ENCODE data around the gene SULT2B1.
"Not testable (repeated sequence)": the region's sequence is repeated elsewhere in the genome, so short reads cannot be mapped to it uniquely, and the experiment has no call there.

The SULT2B1 gene

GRCh38 chr19:48530066-48530720 is 21.8 kb upstream of the SULT2B1 start:
- DNase-seq: no peak

- DNase-seq: no peak
Observed at GRCh38 chr19:48530770-48531169, 21.2 kb upstream of the SULT2B1 start.

DNA sequence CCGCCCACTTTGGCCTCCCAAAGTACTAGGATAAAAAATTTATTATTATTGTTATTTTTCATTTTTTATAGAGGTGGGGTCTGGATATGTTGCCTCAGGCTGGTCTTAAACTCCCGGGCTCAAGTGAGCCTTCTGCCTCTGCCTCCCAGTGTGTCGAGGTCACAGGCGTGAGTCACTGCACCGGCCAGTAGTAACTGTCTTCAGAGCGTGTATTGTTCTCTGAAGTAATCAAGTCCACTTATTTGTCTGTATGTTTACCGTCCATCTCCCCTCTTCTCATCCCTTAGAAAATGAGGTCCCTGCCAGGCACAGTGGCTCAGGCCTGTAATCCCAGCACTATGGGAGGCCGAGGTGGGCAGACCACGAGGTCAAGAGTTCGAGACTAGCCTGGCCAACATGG is 18.2 kb upstream of the SULT2B1 start:
- DNase-seq: no peak

DNA sequence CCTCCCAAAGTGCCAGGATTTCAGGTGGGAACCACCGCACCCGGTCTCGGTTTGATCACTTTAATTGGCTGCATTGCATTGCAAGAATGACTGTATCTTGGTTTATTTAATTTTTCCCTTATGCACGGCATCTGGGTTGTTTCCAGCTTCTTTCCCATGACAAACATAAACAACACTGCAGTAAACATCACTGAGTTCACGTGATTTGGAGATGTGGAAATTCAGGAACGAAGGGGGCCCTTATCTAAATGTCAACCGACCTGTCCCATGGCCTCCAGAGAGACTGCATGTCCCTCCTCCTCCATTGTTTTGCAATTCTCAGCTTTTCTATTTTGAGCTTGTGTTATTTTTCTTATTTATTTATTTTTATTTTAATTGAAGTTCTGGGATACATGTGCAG is 14.4 kb upstream of the SULT2B1 start:
- DNase-seq: no peak

DNA sequence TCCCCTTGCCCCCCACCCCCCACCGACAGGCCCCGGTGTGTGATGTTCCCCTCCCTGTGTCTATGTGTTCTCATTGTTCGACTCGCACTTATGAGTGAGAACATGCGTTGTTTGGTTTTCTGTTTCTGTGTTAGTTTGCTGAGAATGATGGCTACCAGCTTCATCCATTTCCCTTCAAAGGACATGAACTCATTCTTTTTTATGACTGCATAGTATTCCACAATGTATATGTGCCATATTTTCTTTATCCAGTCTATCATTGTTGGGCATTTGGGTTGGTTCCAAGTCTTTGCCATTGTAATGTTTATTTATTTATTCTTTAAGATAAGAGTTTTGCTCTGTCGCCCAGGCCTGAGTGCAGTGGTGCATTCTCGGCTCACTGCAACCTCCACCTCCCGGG is 13.9 kb upstream of the SULT2B1 start:
- DNase-seq: not testable (repeated sequence)

GRCh38 chr19:48539503-48540096 is 12.4 kb upstream of the SULT2B1 start:
- DNase-seq: no peak

- no peak for DNase-seq
Observed at GRCh38 chr19:48540110-48540509, 11.9 kb upstream of the SULT2B1 start.

DNA sequence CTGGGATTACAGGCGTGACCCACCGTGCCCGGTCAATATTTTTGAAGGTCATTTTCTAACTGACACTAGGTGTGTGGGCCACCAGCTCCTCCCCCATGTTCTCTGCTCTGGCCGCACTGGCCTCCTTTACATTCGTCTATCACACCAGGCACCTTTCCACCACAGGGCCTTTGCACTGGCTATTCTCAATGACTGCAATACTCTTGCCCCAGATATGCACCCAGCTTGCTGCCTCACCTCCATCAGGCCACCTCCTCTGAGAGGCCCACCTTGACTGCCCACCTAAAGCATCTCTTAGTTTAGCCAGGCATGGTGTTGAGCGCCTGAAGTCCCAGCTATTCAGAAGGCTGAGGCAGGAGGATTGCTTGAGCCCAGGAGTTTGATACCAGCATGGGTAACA is 10.2 kb upstream of the SULT2B1 start:
- DNase-seq: no peak

DNA sequence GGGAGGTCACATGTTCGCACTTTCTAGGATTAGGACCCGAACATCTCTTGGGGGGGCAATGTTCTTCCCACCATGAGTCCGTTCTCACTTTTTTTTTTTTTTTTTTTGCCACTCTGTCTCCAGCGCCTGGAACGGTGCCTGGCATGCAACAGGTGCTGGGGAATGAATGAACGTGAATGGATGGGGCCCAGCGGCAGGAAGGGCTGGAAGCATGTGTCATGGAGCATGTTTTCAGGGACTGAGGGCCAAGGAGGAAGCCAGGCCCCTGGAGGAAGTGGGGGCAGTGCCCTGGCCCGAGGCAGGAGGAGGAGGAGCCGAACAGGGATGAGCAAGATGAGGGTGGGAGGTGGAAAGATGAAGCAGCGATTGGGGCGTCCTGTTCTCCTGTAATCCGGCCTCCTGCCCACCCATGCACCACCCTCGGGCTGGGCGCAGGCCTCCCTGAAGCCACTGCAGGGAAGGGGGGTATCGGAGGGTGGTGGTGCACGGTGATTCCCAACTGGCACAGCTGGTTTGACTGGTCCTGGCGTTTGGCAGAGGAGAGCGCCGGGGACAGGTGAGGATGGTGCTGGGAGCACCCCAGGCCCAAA is 8.8 kb upstream of the SULT2B1 start:
- no peak for DNase-seq

DNA sequence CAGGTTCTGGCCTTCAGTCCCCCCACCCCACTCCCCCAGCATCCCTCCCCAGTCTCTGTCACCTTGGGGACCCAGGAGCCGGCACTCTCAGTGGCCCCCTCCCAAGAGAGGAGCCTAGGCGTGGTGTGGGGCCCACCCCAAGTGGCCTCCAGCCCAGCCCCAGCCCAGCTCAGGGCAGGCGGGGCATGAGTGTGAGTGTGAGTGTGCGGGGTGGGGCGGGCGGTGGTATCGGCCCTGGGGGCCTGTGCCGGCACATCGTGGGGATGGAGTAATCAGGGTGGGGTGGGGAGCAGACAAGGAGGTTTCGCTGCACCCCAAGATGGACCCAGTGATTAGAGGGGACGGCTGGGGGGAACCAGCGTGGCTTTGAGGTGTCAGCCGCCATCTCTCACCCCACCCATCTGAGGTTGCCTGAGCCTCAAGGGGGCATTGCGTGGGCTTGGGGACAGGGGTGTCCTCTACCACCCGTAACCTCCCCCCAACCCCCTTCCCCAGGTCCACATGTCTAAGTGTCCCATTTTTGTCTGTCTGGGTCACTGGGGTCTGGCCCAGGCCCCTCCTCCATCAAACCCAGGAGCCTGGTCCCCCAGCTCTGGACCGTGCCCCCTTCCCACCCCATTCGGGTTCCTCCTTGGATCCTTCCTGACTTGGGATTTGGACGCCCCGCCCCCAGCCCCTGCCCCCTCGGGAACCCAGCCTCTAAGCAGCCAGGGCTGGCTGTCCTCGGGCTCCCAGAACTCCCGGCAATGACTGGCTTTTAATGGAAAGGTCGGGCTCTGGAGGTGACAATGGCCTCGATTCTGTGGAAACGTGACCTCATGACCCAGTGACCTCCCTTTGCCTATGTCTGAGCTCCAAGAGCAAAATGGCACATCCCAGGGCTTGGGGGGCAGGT is 6.9 kb upstream of the SULT2B1 start:
- DNase-seq: no peak

GRCh38 chr19:48547722-48548121 is 4.2 kb upstream of the SULT2B1 start:
- DNase-seq: no peak

DNA sequence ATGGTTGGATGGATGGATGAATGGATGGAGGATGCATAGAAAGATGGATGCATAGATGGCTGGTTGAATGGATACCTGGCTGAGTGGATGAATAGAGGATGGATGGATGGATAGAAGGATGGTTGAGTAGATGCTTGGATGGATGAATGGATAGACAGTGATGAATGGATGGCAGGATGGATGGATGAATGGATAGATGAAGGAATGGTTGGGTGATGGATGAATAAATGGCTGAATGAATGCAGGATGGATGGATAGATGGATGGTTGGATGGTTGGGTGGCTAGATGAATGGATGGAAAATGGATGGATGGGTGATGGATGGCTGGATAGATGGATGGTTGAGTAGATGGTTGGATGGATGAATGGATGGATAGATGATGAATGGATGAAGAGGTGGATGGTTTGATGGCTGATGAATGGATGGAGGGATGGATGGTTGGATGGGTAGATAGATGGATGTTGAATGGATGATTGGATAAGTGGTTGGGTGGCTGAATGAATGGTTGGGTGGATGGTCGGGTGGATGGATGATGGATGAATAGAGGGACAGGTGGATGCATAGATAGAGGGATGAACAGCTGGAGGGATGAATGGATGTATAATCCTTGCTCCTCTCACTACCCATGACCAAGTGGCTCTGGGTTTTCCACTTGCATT is 3.6 kb upstream of the SULT2B1 start:
- no peak for DNase-seq

DNA sequence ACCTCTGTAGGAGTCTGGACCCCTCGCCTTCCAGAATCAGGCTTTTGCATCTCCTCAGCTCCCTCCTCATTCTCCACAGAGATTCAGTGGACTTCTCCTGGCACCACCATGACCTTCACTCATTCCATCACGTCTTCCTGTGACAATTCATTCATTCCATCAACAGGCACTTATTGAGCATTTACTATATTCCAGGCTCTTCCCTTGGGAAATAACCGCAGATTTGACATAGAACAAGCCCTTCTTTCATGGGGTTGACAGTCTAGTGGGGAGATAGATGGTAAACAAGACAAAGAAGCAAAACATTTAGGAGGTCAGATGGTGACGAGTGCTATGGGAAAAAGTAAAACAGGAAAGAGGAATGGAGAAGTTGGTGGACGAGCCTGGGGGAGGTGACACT is 2.6 kb upstream of the SULT2B1 start:
- DNase-seq: no peak

DNA sequence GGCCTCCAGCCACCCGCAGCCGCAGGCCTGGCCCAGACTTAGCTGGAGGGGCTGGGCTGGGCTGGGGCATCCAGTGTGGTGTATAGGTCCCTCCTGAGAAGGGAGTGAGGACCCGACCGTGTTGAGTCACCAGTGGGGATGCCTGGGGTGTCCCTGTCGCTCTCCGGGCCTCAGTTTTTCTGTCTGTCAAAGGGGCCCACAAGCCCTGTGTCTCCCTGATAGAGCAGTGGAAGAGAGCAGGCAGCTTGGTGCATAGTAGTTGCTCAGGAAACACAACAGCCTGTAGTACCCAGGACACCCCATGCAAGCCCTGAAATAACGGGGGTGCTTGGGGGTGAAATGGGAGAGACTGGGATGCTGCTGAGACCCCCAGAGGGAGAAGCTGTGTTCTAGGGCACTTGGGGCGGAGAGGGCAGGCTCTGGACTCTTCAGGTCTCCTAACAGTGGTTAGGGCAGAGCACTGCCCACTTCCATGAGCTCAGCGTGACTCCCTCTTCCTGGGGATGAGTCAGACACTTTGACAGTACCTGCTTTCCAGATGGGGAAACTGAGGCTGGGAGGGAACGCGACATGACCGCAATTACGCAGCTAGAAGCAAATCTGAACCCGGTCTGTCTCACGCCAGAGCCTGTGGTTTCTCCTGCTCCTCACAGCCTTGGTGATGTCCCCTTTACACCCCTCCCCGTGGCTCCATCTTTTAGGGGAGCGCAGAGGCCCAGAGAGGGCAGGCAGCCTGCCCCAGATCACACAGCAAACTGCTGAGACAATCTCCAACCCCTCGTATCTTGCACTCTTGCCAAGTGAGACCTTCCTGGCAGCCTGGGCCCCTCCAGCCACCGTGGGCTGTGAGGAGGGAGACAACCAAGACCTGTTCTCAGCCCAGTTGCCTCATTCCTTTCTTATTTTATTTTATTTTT is 692 bp downstream of the SULT2B1 start:
- no peak for DNase-seq

DNA sequence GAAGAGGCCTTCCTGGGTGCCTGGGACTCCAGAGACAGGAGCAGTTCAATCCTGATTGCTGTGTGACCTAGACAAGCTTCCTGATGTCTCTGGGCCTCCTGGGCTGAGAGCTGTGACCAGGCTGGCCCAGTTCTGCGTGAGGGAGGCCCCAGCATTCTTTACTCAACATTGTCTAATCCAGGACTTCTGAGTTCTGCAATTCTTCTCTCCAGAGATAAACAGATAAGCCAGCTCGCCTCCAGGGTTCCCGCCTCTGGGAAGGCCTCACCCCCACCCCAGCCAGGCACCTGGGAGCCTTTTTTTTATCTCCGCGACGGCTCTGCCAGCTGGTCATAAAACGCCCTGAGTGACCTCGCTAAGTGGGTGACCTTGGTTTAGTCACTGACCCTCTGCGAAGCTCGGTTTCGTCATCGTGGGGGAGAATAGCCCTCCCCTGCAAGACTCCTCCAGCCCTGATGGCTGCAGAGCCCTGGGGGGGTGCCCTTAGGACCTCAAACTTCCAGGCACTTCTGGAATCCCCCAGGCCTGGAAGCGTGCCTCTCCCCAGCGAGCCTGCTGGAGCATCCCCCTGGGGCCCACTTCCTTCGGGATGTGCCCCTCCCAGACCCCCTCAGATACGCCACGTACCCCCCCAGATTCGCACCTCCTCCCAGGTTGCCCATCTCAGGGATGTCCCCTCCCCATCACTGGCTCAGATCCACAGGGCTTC is 1.9 kb downstream of the SULT2B1 start:
- DNase-seq: no peak

GRCh38 chr19:48554385-48555091 is 2.6 kb downstream of the SULT2B1 start:
- no peak for DNase-seq

DNA sequence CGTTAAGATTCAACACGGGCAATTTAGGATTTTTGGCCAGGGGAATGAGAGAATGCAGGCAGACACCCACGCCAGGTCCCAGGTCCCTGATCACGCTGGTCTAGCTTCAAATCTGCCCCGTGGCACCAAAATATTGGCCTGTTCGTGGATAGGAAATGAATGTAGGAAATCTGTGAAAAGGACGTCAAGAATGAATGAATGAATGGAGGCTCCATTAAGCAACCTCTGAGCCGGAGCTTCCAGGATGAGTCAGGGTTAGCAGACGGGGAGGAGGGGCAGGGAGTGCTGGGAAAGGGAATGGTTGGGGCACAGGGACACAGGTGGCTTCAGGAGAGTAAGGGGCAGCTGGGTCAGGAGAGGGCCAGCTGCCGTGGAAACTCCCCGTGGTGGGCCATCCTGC is 4.2 kb downstream of the SULT2B1 start:
- DNase-seq: no peak

DNA sequence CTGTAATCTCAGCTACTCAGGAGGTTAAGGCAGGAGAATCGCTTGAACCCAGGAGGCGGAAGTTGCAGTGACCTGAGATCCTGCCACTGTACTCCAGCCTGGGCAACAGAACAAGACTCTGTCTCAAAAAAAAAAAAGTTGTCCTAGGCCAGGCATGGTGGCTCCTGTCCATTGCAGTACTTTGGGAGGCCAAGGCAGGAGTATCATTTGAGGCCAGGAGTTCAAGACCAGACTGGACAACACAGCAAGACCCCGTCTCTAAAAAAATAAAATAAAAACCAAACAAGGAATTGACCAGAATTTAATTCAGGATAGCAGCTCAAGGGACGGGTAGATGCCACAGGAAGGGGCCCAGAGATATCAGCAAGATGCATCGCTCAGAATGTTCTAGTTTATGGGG is 4.9 kb downstream of the SULT2B1 start:
- no peak for DNase-seq

GRCh38 chr19:48558018-48558684 is 6.2 kb downstream of the SULT2B1 start:
- no peak for DNase-seq

DNA sequence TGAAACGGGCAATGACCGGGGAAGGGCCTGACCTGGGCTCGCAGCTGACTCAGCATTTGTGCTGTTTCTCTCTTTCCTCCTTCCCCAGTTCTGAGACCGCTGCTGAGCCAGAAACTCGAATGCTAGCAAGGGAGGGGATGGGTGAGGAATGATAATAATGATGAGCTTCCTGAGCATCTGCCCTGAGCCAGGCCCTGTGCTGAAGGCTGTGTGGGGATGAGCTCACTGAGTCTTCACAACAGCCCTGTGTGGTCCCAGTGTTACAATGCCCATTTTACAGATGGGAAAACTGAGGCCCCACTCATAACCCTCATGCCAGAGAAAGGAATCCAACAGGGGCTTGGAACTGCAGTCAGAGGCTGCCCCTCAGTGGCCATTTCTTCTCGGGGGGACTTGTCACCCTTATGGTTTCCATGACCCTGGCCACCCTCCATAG is 8.1 kb downstream of the SULT2B1 start:
- DNase-seq: no peak
